SK-N-SH treated with all-trans-retinoic acid at 6 μM for 48 hours (cell line): Measurements from ENCODE around the gene CNOT8.

Experiments
- ATAC-seq: fragments of 200-7000 bp; cut with Tn5 transposase; 3 replicates; pipeline ENCODE4 v1.9.1; 2020; ENCODE audit warnings: mild to moderate bottlenecking, moderate library complexity
- ARNTL ChIP-seq: fragments of 450-650 bp; formaldehyde crosslinking; IDR thresholded peaks from 2 replicates; pipeline ENCODE4 v1.5.0; 2020; ENCODE audit warnings: low read depth, mild to moderate bottlenecking, moderate library complexity, borderline replicate concordance
- BACH2 ChIP-seq: fragments of 250-450 bp; sonication (Bioruptor Pico); IDR thresholded peaks from 2 replicates; pipeline ENCODE4 v1.9.0; 2021; ENCODE audit warnings: mild to moderate bottlenecking, borderline replicate concordance
- CSRNP3 ChIP-seq: fragments of 250-450 bp; sonication (Bioruptor Pico); IDR thresholded peaks from 2 replicates; pipeline ENCODE4 v1.5.1; 2021; ENCODE audit warnings: mild to moderate bottlenecking, moderate library complexity
- ESRRG ChIP-seq: fragments of 250-450 bp; sonication (Bioruptor Pico); IDR thresholded peaks from 2 replicates; pipeline ENCODE4 v1.6.1; 2021; ENCODE audit warnings: mild to moderate bottlenecking
- GLIS3 ChIP-seq: fragments of 250-450 bp; sonication (Bioruptor Pico); IDR thresholded peaks from 2 replicates; pipeline ENCODE4 v1.5.0; 2020; ENCODE audit warnings: mild to moderate bottlenecking, moderate library complexity
- OSR1 ChIP-seq: fragments of 250-450 bp; sonication (Bioruptor Pico); IDR thresholded peaks from 2 replicates; pipeline ENCODE4 v1.8.0; 2022; ENCODE audit warnings: moderate library complexity, mild to moderate bottlenecking, inconsistent platforms
- PATZ1 ChIP-seq: fragments of 250-450 bp; sonication (Bioruptor Pico); IDR thresholded peaks from 2 replicates; pipeline ENCODE4 v1.8.0; 2020; ENCODE audit warnings: mild to moderate bottlenecking, moderate library complexity, borderline replicate concordance
- PPARA ChIP-seq: fragments of 250-450 bp; sonication (Bioruptor Pico); IDR thresholded peaks from 2 replicates; pipeline ENCODE4 v1.5.0; 2020; ENCODE audit warnings: mild to moderate bottlenecking, borderline replicate concordance
- RARB ChIP-seq: fragments of 250-450 bp; sonication (Bioruptor Pico); IDR thresholded peaks from 2 replicates; pipeline ENCODE4 v1.8.0; 2021; ENCODE audit warnings: mild to moderate bottlenecking, moderate library complexity
- SNAI2 ChIP-seq: fragments of 250-450 bp; sonication (Bioruptor Pico); IDR thresholded peaks from 2 replicates; pipeline ENCODE4 v1.5.0; 2020; ENCODE audit warnings: mild to moderate bottlenecking, moderate library complexity
- TCF4 ChIP-seq: fragments of 250-450 bp; sonication (Bioruptor Pico); IDR thresholded peaks from 2 replicates; pipeline ENCODE4 v1.8.0; 2021; ENCODE audit warnings: mild to moderate bottlenecking, moderate library complexity, borderline replicate concordance
- TOX ChIP-seq: fragments of 250-450 bp; sonication (Bioruptor Pico); IDR thresholded peaks from 2 replicates; pipeline ENCODE4 v1.8.0; 2021; ENCODE audit warnings: mild to moderate bottlenecking, moderate library complexity, borderline replicate concordance
- TSHZ2 ChIP-seq: fragments of 250-450 bp; sonication (Bioruptor Pico); IDR thresholded peaks from 2 replicates; pipeline ENCODE4 v1.5.0; 2020; ENCODE audit warnings: mild to moderate bottlenecking, moderate library complexity
- ZC3H10 ChIP-seq: fragments of 250-450 bp; sonication (Bioruptor Pico); IDR thresholded peaks from 2 replicates; pipeline ENCODE4 v1.5.1; 2021; ENCODE audit warnings: mild to moderate bottlenecking, moderate library complexity
- ZFP30 ChIP-seq: fragments of 450-650 bp; formaldehyde crosslinking; IDR thresholded peaks from 2 replicates; pipeline ENCODE4 v1.5.0; 2022; ENCODE audit warnings: mild to moderate bottlenecking, moderate library complexity
- ZNF70 ChIP-seq: fragments of 450-650 bp; formaldehyde crosslinking; IDR thresholded peaks from 2 replicates; pipeline ENCODE4 v1.5.0; 2020; ENCODE audit warnings: mild to moderate bottlenecking, moderate library complexity
- ZNF8 ChIP-seq: fragments of 450-650 bp; formaldehyde crosslinking; IDR thresholded peaks from 2 replicates; pipeline ENCODE4 v1.5.0; 2020; ENCODE audit warnings: mild to moderate bottlenecking, moderate library complexity

Gene CNOT8

DNA sequence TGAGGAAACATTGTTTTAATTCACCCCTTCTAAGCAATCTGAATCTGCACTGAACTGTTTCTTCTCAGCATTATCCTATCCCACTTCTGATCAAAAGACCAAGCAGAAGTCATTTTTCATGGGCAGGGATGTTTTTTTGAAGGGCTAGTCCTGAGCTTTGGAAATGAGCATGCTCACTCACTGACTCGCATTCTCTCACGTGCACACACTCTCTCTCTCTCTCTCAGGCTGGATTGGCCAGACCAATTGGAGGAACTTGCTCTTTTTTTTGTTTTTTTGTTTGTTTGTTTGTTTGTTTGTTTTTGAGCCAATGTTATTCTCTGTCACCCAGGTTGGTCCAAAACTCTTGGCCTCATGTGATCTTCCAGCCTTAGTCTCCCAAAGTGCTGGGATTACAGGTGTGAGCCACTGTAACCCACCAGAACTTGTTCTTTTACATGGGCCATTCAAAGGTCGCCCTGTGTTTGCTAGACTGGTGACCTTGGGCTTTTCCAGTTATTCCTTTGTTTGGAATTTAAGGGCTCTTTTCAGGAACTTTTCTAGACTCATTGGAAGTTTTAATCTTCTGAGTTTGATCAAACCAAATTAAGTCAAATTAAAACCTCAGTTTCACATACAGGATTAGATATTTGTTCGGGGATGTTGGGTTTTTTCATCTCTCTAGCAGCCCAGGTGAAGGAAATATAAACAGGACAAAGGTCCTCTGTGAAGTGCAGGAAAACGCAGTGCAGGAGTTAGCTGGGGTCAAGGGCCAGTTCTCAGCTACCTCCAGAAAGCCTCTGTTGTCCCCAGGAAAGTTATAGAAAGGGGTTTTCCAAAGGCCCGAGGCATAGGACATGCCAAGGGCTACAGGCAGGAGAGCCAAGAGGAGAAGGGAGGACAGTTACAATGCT, 21.2 kb upstream of the CNOT8 start:
- ATAC-seq, result no peak
- no peak for TF ChIP-seq ZNF8 (CRISPR knock-in tag)
- no peak for TF ChIP-seq CSRNP3 (CRISPR knock-in tag)
- TF ChIP-seq BACH2, result no peak
- TF ChIP-seq ZNF70 (CRISPR knock-in tag), result no peak
- no peak for TF ChIP-seq SNAI2 (CRISPR knock-in tag)
- no peak for TF ChIP-seq PPARA (CRISPR knock-in tag)
- TF ChIP-seq, all 23 proteins: peak for 0

GRCh38 chr5:154840435-154841272, 17.8 kb upstream of the CNOT8 start:
- no peak for TF ChIP-seq PATZ1 (CRISPR knock-in tag)
- no peak for TF ChIP-seq CSRNP3 (CRISPR knock-in tag)
- TF ChIP-seq RARB (CRISPR knock-in tag), result no peak
- TF ChIP-seq TOX, result no peak
- no peak for TF ChIP-seq TSHZ2 (CRISPR knock-in tag)
- no peak for TF ChIP-seq GLIS3 (CRISPR knock-in tag)
- no peak for TF ChIP-seq ZFP30 (CRISPR knock-in tag)
- TF ChIP-seq ZC3H10, result no peak
- no peak for TF ChIP-seq TCF4 (CRISPR knock-in tag)
- TF ChIP-seq BACH2, result no peak
- no peak for ATAC-seq

DNA sequence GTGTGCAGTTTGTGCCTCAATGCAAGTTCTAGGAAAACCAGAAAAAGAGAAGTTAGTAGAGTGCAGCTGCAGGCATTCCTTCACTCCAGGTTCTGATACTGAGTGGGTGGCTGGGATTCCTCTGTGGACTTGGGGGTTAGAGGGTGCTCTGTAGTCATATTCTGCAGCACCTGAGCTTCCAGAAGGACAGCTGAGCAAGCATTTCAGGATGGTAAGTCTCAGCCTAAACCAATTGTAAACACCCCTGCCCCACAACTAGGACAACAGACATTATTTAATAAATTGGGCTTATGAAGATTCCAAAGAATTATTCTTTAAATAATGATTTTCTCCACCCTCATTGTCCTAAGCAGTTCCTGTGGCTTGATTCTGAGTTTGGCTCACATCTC, 17.2 kb upstream of the CNOT8 start:
- no peak for ATAC-seq
- TF ChIP-seq TOX (no peak), ARNTL (CRISPR knock-in tag) (no peak), PATZ1 (CRISPR knock-in tag) (no peak), OSR1 (CRISPR knock-in tag) (no peak), ZNF70 (CRISPR knock-in tag) (no peak), ESRRG (CRISPR knock-in tag) (no peak), ZFP30 (CRISPR knock-in tag) (no peak)
